Testis (tissue), 2 donors: ENCODE results near the gene TNFRSF1A.

Experiments used
- CTCF ChIP-seq, 3 experiments: fragments of 450-650 bp in 2 of 3; fragments of 200-600 bp in 1 of 3; sonication (generic) in 1 of 3; IDR thresholded peaks; one replicate each; pipeline ENCODE4 v1.5.1; 2016 to 2019; ENCODE audit warnings: antibody characterized with exemption in 3 of 3, mild to moderate bottlenecking in 2 of 3, moderate library complexity in 1 of 3
- POLR2A ChIP-seq: fragments of 450-650 bp; IDR thresholded peaks from one replicate; pipeline ENCODE4 v1.6.1; 2017; ENCODE audit warnings: antibody characterized with exemption, mild to moderate bottlenecking, moderate library complexity

DNA sequence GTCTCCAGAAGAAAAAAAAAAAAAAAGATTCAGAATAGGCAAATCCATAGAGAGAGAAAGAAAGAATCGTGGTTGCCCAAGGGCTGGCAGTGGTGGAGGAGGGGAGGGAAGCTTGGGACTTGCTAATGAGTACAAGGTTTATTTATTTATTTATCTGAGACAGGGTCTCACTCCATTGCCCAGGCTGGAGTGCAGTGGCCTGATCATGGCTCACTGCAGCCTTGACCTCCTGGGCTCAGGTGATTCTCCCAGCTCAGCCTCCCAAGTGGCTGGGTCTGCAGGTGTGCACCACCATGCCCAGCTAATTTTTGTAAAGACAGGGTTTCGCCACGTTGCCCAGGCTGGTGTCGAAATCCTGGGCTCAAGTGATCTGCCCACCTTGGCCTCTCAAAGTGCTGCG, 9.7 kb upstream of the TNFRSF1A start:
- TF ChIP-seq POLR2A: no peak
- TF ChIP-seq CTCF (IDR thresholded peaks at IDR 0.05): no peak
